ENCODE data around the gene VPS37C.
"Not testable (repeated sequence)": the region's sequence is repeated elsewhere in the genome, so short reads cannot be mapped to it uniquely, and the experiment has no call there.

The VPS37C gene

GRCh38 chr11:61103851-61104423, 57.3 kb downstream of the VPS37C start:
- H3K27me3 Mint-ChIP-seq (ENCODE audit: low read depth) = no peaks in the 10 kb centered on the region
- peaks cover 38% of the 10 kb centered on the region for H3K36me3 Mint-ChIP-seq (ENCODE audit: low read depth)
- H3K27ac Mint-ChIP-seq = no peak overlapping the region
- peaks cover 43% of the 10 kb centered on the region for H3K4me1 Mint-ChIP-seq (ENCODE audit: low read depth)
- no peaks in the 10 kb centered on the region for H3K9me3 Mint-ChIP-seq
- H3K4me3 Mint-ChIP-seq = no peak overlapping the region

GRCh38 chr11:61102667-61103571, 58.3 kb downstream of the VPS37C start:
- H3K36me3 Mint-ChIP-seq (ENCODE audit: low read depth) = peaks cover 29% of the 10 kb centered on the region

DNA sequence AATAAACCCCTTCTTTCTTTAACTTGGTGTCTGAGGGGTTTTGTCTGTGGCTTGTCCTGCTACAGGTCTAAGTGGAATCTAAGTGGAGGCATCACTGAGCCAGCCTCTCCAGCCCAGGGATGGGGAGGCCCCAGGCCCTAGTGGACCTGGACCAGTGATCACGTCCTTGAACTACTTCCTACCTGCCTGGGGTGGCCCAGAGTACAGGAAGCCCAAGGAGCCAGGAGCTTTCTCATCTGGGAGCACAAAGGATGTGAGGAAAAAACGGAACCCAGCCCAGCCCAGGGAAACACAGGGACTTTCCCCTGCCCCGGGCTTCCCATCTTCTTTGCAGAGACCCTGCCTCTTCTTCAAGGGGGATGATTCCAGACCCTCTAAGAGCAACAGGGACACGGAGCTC, 62.4 kb downstream of the VPS37C start:
- Mint-ChIP-seq H3K9me3 (no peaks in the 10 kb centered on the region), H3K4me3 (no peak overlapping the region), H3K27me3 (ENCODE audit: low read depth) (no peaks in the 10 kb centered on the region), H3K36me3 (ENCODE audit: low read depth) (peaks cover 12% of the 10 kb centered on the region), H3K4me1 (ENCODE audit: low read depth) (peaks cover 23% of the 10 kb centered on the region), H3K27ac (no peak overlapping the region)

More at GRCh38 chr11:61102667-61103571, 58.3 kb downstream of the VPS37C start:
- Mint-ChIP-seq H3K4me3 (no peak overlapping the region), H3K27ac (no peak overlapping the region), H3K9me3 (no peaks in the 10 kb centered on the region), H3K27me3 (ENCODE audit: low read depth) (no peaks in the 10 kb centered on the region), H3K4me1 (ENCODE audit: low read depth) (peaks cover 34% of the 10 kb centered on the region)

DNA sequence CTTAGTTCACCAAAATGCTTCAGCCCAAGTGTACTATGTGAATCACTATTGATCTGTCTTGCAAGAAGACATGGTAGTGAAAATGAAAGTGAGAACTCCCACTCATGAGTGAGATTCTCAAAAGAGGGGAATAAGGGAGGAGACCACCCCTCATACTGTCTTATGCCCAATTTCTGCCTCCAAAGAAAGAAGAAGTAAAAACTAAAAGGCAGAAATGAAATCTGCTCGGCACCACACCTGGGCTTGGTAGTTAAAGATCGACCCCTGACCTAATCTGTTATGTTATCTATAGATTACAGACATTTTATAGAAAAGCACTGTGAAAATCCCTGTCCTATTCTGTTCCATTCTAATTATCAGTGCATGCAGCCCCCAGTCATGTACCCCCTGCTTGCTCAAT, 63.0 kb downstream of the VPS37C start:
- H3K27me3 Mint-ChIP-seq (ENCODE audit: low read depth); H3K4me3 Mint-ChIP-seq; H3K36me3 Mint-ChIP-seq (ENCODE audit: low read depth): not testable (repeated sequence)

DNA sequence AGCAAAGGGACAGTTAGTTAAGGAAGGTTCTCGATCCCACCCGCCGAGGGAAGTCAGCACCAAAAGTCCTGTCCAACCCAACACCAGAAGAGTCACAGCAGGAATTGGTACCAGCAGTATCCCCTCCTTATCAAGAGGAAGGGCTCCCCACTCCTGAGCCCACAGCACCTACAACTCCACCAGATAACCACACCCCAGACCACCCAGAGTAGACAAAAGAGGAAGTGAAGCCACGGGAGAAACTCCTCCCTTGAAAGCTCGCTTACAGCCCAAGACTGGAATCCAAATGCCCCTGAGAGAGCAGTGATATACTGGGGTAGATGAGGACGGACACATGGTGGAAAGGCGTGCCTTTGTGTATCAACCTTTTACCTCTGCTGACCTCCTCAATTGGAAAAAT, 66.2 kb downstream of the VPS37C start:
- Mint-ChIP-seq H3K36me3 (ENCODE audit: low read depth) (peaks cover 2% of the 10 kb centered on the region), H3K4me3 (no peak overlapping the region), H3K9me3 (no peaks in the 10 kb centered on the region), H3K27me3 (ENCODE audit: low read depth) (no peaks in the 10 kb centered on the region), H3K4me1 (ENCODE audit: low read depth) (peaks cover 48% of the 10 kb centered on the region), H3K27ac (no peak overlapping the region)

More for the DNA sequence above, 63.0 kb downstream of the VPS37C start:
- H3K9me3 Mint-ChIP-seq, H3K27ac Mint-ChIP-seq: not testable (repeated sequence)
- peaks cover 25% of the 10 kb centered on the region for H3K4me1 Mint-ChIP-seq (ENCODE audit: low read depth)

DNA sequence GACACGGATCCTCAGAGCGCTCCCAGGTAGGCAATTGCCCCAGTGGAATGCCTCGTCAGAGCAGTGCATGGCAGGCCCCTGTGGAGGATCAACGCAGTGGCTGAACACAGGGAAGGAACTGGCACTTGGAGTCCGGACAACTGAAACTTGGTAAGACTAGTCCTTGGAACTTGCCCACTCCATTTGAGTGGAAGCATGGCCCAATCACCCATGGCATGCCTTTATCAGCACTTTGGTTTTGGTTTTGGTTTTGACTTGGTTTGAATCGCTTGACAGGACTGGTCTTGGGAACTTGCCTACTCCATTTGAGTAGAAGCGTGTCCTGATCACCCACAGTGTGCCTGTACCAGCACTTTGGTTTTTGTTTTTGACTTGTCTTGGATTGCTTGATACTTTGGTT, 67.1 kb downstream of the VPS37C start:
- Mint-ChIP-seq H3K4me3 (peak overlapping the region; percentile 2), H3K27ac (peak overlapping the region; percentile 60), H3K4me1 (ENCODE audit: low read depth) (peaks cover 54% of the 10 kb centered on the region)
- H3K27me3 Mint-ChIP-seq (ENCODE audit: low read depth); H3K36me3 Mint-ChIP-seq (ENCODE audit: low read depth); H3K9me3 Mint-ChIP-seq: not testable (repeated sequence)

DNA sequence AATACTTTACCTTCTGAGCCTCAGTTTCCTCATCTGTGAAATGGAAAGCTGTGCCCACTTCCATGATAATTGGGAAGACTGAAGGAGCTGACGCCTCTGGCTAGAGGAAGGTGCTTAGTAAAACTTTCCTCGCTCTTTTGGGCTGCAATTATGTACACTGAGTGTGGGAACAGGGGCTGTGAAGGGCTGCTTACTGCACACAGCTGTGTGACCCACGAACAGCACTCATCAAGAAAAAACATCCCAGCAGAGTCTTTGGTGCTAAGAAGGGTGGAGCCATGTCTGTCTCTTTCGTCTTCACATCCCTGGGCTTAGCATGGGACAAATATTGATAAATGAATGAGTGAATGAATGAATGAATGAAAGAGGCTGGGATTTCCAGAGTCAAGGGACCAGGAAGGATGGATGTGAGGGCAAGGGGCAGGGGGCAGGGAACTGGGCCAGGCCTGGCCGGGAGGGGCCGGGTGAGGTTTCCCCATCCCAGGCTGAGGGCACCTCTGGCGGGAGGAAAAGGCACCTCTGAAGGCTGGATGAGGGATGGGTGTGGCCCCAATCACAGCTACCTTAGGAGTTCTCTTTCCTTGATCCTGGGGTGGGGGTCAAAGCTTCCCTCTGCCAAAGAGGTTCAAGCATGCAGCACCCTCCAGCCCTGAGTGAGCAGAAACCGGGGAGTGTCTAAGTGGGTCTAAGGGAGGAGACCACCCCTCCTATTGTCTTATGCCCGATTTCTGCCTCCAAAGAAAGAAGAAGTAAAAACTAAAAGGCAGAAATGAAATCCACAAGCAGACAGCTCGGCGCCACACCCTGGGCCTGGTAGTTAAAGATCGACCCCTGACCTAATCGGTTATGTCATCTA, 68.1 kb downstream of the VPS37C start:
- H3K4me1 Mint-ChIP-seq (ENCODE audit: low read depth) = peaks cover 54% of the 10 kb centered on the region

GRCh38 chr11:61092280-61092766, 68.9 kb downstream of the VPS37C start:
- Mint-ChIP-seq H3K36me3 (ENCODE audit: low read depth) (peaks cover 11% of the 10 kb centered on the region), H3K4me3 (peak overlapping the region; percentile 89), H3K4me1 (ENCODE audit: low read depth) (peaks cover 60% of the 10 kb centered on the region), H3K27ac (peak overlapping the region; percentile 97), H3K9me3 (no peaks in the 10 kb centered on the region), H3K27me3 (ENCODE audit: low read depth) (no peaks in the 10 kb centered on the region)

More for the DNA sequence above, 68.1 kb downstream of the VPS37C start:
- H3K36me3 Mint-ChIP-seq (ENCODE audit: low read depth) = peaks cover 4% of the 10 kb centered on the region
- H3K27ac Mint-ChIP-seq = peak overlapping the region; percentile 97
- no peaks in the 10 kb centered on the region for H3K27me3 Mint-ChIP-seq (ENCODE audit: low read depth)
- H3K4me3 Mint-ChIP-seq = peak overlapping the region; percentile 89
- H3K9me3 Mint-ChIP-seq = no peaks in the 10 kb centered on the region

DNA sequence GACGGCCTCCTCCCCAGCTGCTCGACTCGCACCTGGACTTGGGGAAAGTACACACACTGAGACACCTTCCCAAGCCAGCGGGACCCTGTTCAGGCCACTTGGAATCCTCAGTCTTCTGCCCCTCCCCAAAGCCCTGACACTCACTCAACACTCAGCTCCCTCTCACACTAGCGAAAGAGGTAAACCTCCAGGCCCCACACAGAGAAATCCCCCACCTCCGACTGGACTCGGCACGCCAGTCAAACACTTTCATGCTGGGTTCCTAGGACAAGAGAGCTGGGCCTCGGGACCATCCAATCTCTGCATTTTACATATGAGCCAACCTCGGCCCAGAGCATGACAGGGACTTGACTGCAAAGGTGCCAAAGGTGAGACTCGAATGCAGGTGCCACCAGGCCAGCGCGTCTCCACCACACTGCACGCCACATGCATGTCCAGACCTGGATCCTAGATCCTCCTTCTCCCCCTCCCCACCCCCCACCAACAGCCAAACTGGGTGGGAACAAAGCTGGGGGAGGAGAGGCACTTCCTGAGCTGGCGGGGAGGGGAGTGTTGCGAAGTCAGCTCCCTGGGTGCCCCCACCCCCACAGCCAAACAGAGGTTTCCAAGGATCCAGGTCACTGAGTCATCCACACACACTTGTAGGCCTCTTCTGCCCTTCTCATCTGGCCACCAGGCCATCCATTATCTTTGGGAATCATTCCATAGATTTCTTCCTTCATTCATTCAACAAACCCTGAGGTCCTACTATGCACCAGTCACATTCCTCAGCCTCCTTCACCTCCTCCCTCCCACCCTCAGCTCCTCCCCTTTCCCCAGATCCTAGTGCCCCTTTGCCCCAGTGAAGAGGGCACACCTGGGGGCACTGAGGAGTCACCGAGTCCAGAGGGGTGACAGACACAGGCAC, 69.6 kb downstream of the VPS37C start:
- Mint-ChIP-seq H3K27ac (peak overlapping the region; percentile 97), H3K36me3 (ENCODE audit: low read depth) (peaks cover 11% of the 10 kb centered on the region), H3K4me1 (ENCODE audit: low read depth) (peaks cover 61% of the 10 kb centered on the region), H3K27me3 (ENCODE audit: low read depth) (no peaks in the 10 kb centered on the region), H3K4me3 (peak overlapping the region; percentile 89), H3K9me3 (no peaks in the 10 kb centered on the region)

- Mint-ChIP-seq H3K27ac (peak overlapping the region; percentile 97), H3K4me1 (ENCODE audit: low read depth) (peaks cover 61% of the 10 kb centered on the region), H3K9me3 (no peaks in the 10 kb centered on the region), H3K4me3 (peak overlapping the region; percentile 89), H3K36me3 (ENCODE audit: low read depth) (peaks cover 11% of the 10 kb centered on the region), H3K27me3 (ENCODE audit: low read depth) (no peaks in the 10 kb centered on the region)
These were observed 70.2 kb downstream of the VPS37C start for GRCh38 chr11:61090982-61091372.

- Mint-ChIP-seq H3K9me3 (no peaks in the 10 kb centered on the region), H3K4me3 (peak overlapping the region; percentile 89), H3K4me1 (ENCODE audit: low read depth) (peaks cover 59% of the 10 kb centered on the region), H3K27ac (peak overlapping the region; percentile 97), H3K27me3 (ENCODE audit: low read depth) (no peaks in the 10 kb centered on the region), H3K36me3 (ENCODE audit: low read depth) (peaks cover 11% of the 10 kb centered on the region)
These were observed 70.7 kb downstream of the VPS37C start for GRCh38 chr11:61090521-61090920.

- peaks cover 54% of the 10 kb centered on the region for H3K4me1 Mint-ChIP-seq (ENCODE audit: low read depth)
- no peaks in the 10 kb centered on the region for H3K9me3 Mint-ChIP-seq
- H3K27ac Mint-ChIP-seq = peak overlapping the region; percentile 97
- H3K36me3 Mint-ChIP-seq (ENCODE audit: low read depth) = peaks cover 11% of the 10 kb centered on the region
- no peaks in the 10 kb centered on the region for H3K27me3 Mint-ChIP-seq (ENCODE audit: low read depth)
- peak overlapping the region; percentile 89 for H3K4me3 Mint-ChIP-seq
These were observed 71.3 kb downstream of the VPS37C start for GRCh38 chr11:61089806-61090491.

DNA sequence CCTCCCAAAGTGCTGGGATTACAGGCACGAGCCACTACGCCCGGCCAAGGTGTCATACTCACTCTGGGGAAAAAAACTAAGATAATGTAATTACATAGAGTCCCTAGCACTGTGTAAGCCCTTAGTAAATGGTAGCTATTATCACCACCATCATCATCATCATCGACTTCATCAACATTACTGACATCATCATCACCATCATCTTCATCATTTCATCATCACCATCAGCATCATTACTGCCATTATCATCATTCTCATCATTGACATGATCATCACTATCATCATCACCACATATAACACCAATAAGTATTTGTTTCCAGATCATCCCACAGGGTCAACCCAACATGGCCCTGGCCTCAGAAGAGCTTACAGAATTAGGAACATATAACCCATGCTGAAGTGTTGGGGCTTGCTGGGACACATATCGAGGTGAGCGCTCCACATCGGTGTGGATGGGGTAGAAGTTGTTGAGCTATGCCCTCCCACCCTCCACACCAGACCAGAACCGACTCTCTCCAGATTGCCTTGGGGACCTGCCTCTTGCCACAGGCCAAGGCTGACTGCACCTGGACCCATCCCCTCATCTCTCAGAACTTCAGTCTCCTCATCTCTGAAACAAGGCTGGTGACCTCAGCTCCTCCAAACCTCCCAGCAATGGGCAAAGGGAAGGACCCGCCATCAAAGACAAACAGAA, 73.7 kb downstream of the VPS37C start:
- Mint-ChIP-seq H3K4me3 (no peak overlapping the region), H3K9me3 (peaks cover 4% of the 10 kb centered on the region), H3K36me3 (ENCODE audit: low read depth) (peaks cover 13% of the 10 kb centered on the region), H3K27ac (peak overlapping the region; percentile 65), H3K27me3 (ENCODE audit: low read depth) (no peaks in the 10 kb centered on the region), H3K4me1 (ENCODE audit: low read depth) (peaks cover 48% of the 10 kb centered on the region)
